AG09319 (cell line): ENCODE data around the gene TYW5.

ENCODE experiments used
- DNase-seq: peaks from one replicate; pipeline ENCODE4 v3.0.0-alpha.2; 2010; ENCODE audit warnings: low read depth; ENCODE audit errors: extremely low read depth
- CTCF ChIP-seq: IDR thresholded peaks from 2 replicates; pipeline ENCODE4 v1.5.1; 2011; ENCODE audit warnings: low read depth, mild to moderate bottlenecking, inconsistent platforms, low read length, moderate library complexity

Gene TYW5

GRCh38 chr2:199907008-199907714 is 48.1 kb downstream of the TYW5 start:
- no peak for TF ChIP-seq CTCF
- DNase-seq, result no peak

GRCh38 chr2:199903111-199903510 is 52.2 kb downstream of the TYW5 start:
- no peak for DNase-seq

GRCh38 chr2:199902486-199903110 is 52.7 kb downstream of the TYW5 start:
- TF ChIP-seq CTCF, result no peak
- DNase-seq, result no peak

More at GRCh38 chr2:199903111-199903510, 52.2 kb downstream of the TYW5 start:
- TF ChIP-seq CTCF, result no peak

- DNase-seq, result no peak
- TF ChIP-seq CTCF, result no peak
Measured at GRCh38 chr2:199901942-199902341, 53.3 kb downstream of the TYW5 start.

GRCh38 chr2:199896617-199897016 is 58.7 kb downstream of the TYW5 start:
- TF ChIP-seq CTCF, result no peak
- no peak for DNase-seq

GRCh38 chr2:199895406-199895805 is 59.9 kb downstream of the TYW5 start:
- no peak for DNase-seq
- TF ChIP-seq CTCF, result no peak

- TF ChIP-seq CTCF, result no peak
Measured at GRCh38 chr2:199883474-199884212, 71.6 kb downstream of the TYW5 start.

More at GRCh38 chr2:199883474-199884212, 71.6 kb downstream of the TYW5 start:
- no peak for DNase-seq
